H7 (cell line): Measurements from ENCODE around the gene CERK. TPM values are rescaled to one million over a fixed set of nuclear protein-coding genes. Genes with fewer than 3 reads are reported as not detected.

Source experiments
- DNase-seq: peaks from one replicate; pipeline ENCODE4 v3.0.0; 2012
- H3K27me3 ChIP-seq: 2 replicates; pipeline ENCODE4 v1.6.0; 2011; ENCODE audit warnings: mild to moderate bottlenecking, low read length; ENCODE audit not compliant: control insufficient read depth, insufficient read depth
- H3K36me3 ChIP-seq: replicated peaks from 2 replicates; pipeline ENCODE4 v1.5.1; 2011; ENCODE audit warnings: low read length; ENCODE audit not compliant: control insufficient read depth, insufficient read depth
- H3K4me3 ChIP-seq: 2 replicates; pipeline ENCODE4 v1.5.1; 2011; ENCODE audit warnings: low read depth, mild to moderate bottlenecking, control low read depth, low read length, moderate library complexity; ENCODE audit not compliant: insufficient read depth
- total RNA-seq: library from RNA; depleted of rRNA; stranded (reverse); fragments of >200 nt; shearing (Covaris generic); gene quantifications from 2 replicates; pipeline ENCODE4 v1.2.3, GENCODE V29; 2014

The CERK gene
- total RNA-seq, 1 experiment from 2014 or later, result 54.8 TPM

DNA sequence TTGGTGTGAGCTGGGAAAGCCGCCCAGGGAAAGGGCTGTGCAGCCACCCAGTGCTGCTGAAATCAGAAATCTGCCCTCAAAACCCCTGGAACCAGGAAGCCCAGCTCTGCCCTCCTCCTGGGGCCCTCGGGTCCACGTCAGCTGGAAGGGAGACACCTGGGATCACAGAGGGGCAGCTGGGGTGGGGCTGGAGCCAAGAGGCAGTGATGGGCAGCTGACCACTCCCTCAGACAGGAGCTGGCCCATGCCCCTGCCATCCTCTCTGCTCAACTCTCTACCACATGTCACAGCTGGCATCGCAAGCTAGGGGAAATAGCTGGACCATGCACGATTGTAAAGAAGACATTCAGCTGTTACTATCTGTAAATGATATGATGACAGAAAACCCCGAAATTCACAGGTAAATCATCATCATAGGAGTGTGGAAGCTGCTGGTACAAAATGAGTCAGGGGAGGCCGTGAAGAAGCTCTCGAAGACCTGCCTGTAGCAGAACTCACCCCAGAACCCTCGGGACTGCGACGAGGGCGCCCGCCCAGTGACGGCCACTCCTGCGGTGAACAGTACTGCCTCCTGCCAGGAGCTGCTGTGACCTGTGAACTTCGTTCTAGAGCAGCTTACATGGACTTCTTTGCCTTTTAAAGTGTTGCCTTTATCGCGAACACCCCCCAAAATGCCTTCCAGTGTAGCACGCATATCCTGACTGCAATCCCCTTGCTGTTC lies 55.9 kb downstream of the CERK start:
- Histone ChIP-seq H3K36me3 (peaks cover 2% of the 10 kb centered on the region), H3K27me3 (no peaks in the 10 kb centered on the region), H3K4me3 (no peak overlapping the region)
- DNase-seq, result no peak

DNA sequence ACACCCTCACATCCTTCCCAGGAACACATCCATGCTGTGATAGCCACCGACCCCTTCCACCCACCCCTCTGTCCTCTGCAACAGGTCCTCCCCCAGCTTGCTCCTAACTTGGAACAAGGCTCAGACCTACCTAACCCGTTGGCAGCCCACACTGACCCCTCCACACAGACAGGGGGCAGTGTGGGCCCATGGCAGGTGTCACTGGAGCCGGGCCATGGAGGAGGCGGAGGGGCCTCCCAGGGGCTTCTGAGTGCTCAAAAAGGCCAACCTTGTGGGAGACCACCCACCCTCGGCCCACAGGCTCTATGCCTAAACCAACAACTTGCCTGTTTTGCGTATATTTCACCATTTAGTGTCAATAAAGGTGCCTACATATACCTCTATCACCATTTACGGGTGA lies 57.0 kb downstream of the CERK start:
- peak; percentile 92 for DNase-seq
- no peaks in the 10 kb centered on the region; the same call in none of the 2 replicates for H3K36me3 ChIP-seq
- H3K27me3 ChIP-seq, result no peaks in the 10 kb centered on the region
- H3K4me3 ChIP-seq, result no peak overlapping the region

DNA sequence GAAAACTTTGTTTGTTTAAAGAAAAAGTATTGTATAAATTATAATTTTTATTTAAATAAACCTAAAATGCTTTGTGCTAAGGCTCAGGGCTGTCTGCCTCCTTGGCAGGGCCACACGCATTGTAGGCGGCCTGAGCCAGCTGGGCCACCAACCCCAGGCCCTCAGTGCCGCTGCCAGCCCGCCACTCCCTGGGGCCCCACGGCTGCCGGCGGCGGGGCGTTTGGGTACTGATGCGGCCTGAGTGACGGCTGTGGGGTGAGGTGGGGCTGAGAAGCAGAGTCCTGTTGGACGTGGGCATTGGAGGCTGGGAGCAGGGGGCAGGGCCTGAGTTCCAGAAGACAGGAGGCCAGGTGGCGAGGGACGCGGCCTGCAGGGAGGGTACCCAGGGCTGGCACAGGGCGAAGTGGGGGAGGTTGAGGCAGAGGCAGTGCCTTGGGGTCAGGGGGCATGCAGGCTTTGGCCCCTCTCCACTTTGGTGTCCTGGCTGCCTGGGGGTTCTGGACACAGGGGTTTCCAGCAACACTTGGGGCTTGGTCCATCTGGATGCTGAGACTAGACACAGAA lies 58.3 kb downstream of the CERK start:
- no peak for DNase-seq
- H3K4me3 ChIP-seq, result no peak overlapping the region
- H3K36me3 ChIP-seq, result no peaks in the 10 kb centered on the region
- H3K27me3 ChIP-seq, result no peaks in the 10 kb centered on the region

DNA sequence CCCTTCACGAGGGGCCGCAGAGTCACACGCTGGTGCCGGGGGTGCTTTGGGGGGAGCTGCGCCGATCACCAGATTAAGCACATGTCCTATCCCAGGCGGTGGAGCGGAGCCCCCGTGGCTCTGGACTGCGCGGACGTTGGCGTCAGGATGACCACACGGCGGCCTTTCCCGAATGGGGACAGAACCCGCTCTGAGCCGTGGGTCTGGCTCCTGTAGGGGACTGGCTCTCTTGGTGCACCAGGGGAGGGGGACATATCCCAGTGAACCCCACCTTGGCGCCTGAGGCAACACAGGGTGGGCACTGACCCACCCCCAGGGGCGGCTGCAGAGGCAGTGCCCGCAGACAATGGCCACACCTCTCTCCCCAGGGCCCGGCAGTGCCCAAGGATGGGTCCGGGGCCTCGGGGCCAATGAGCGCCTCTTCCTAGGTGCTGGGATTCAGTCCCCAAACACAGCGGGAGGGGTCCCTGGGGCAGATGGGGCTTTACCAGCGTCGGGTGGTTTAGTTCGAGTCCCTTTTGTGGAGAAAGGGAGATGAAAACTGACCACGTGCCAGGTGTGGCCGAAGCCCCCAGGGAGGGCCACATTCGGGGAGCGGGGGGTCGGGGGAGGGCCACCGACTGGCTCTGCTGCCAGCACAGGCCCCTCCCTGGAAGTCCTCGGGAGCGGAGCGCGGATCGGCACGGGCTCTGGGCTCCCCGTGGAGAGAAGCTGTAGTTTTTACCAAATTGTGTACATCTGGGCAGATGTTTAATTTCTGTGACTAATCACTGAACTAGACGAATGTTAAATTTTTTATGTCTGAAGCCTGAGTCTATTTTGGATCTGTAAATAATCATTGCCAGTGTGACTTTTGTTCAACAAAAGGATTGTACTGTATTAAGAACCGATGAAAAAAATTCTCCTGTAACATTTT lies 59.0 kb downstream of the CERK start:
- H3K36me3 ChIP-seq, result no peaks in the 10 kb centered on the region
- no peak overlapping the region for H3K4me3 ChIP-seq
- no peaks in the 10 kb centered on the region for H3K27me3 ChIP-seq
- DNase-seq, result peak; percentile 76

DNA sequence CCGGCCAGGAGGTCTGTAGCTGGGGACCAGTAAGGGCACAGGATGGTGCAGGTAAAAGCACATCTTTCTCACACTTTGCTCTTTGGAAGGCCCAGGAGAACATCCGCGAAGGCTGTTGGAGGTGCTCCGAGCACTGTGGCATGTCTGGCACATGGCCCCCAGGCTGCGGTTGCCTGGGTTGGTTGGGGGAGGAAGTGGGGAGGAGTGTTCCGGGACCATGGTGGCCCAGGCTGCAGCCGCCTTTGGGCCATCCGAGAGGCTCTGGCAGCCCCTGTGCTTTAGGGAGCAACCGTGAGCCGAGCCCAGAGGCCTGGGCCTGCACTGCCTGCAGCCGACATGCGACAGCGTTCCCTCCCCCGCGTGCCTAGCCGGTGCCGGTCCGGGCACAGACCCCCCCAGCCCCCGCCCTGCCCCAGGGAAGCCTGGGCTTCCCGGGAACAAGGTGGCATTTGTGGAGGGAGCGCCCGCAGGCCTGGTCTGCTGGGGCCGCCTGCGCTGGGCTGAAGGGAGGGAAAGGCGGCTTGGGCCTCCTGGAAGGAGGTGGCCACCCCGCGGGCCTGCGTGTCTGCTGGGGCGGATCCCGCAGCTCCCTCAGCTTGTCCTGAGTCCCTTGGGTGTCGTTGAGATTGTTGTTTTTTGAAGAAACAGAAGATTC lies 59.9 kb downstream of the CERK start:
- H3K36me3 ChIP-seq, result no peaks in the 10 kb centered on the region
- DNase-seq, result peak; percentile 78
- H3K27me3 ChIP-seq, result no peaks in the 10 kb centered on the region
- no peak overlapping the region for H3K4me3 ChIP-seq

- Histone ChIP-seq H3K36me3 (no peaks in the 10 kb centered on the region), H3K4me3 (no peak overlapping the region), H3K27me3 (no peaks in the 10 kb centered on the region)
- no peak for DNase-seq
Measured at GRCh38 chr22:46677323-46678002, 60.6 kb downstream of the CERK start.

GRCh38 chr22:46676881-46677280 lies 61.2 kb downstream of the CERK start:
- no peaks in the 10 kb centered on the region for H3K27me3 ChIP-seq
- DNase-seq, result no peak

DNA sequence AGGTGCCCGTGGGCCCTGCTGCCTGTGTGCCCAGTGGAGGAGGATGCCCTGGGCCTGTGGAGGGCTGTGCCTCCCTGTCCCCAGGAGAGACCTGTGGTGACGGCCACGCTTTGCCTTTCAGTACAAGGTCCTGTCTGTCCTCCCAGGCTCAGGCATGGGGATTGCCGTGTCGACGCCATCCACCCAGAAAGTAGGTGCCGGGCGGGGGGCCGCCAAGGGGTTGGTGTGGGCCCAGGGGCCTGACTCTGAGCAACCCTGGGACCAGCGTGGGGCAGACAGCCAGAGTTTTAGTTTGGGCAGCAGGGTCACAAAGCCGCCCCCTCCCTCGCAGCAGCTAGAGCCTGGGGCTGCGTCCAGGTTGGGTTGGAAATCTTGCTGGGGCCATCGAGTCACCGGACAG lies 61.6 kb downstream of the CERK start:
- DNase-seq, result no peak
- Histone ChIP-seq H3K36me3 (no peaks in the 10 kb centered on the region), H3K27me3 (no peaks in the 10 kb centered on the region), H3K4me3 (no peak overlapping the region)

More at GRCh38 chr22:46676881-46677280, 61.2 kb downstream of the CERK start:
- no peak overlapping the region for H3K4me3 ChIP-seq
- H3K36me3 ChIP-seq, result no peaks in the 10 kb centered on the region

- H3K36me3 ChIP-seq, result no peaks in the 10 kb centered on the region
- H3K4me3 ChIP-seq, result no peak overlapping the region
- no peak for DNase-seq
- no peaks in the 10 kb centered on the region for H3K27me3 ChIP-seq
Measured at GRCh38 chr22:46675938-46676337, 62.1 kb downstream of the CERK start.

GRCh38 chr22:46675479-46675878 lies 62.6 kb downstream of the CERK start:
- Histone ChIP-seq H3K4me3 (no peak overlapping the region), H3K27me3 (no peaks in the 10 kb centered on the region)
- DNase-seq, result no peak

DNA sequence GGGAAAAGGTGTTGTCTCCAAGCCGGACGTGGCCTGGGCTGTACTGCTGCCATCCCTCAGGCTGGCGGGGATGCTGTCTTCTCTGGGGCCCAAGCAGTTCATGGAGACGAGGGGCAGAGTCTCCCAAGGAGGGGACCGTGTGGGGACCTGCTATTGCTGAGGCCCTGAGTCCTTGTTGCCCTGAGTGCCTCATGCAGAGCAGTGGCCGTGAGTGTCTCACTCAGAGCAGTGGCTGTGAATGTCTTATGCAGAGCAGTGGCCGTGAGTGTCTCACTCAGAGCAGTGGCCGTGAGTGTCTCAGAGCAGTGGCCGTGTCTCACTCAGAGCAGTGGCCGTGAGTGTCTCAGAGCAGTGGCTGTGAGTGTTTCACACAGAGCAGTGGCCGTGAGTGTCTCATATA lies 63.1 kb downstream of the CERK start:
- no peaks in the 10 kb centered on the region for H3K36me3 ChIP-seq
- H3K4me3 ChIP-seq, result no peak overlapping the region
- DNase-seq, result no peak
- H3K27me3 ChIP-seq, result no peaks in the 10 kb centered on the region

More at GRCh38 chr22:46675479-46675878, 62.6 kb downstream of the CERK start:
- no peaks in the 10 kb centered on the region for H3K36me3 ChIP-seq

GRCh38 chr22:46674367-46674781 lies 63.7 kb downstream of the CERK start:
- Histone ChIP-seq H3K36me3 (no peaks in the 10 kb centered on the region), H3K4me3 (no peak overlapping the region), H3K27me3 (no peaks in the 10 kb centered on the region)
- DNase-seq, result no peak

- DNase-seq, result peak; percentile 73
- H3K27me3 ChIP-seq, result no peaks in the 10 kb centered on the region
Measured at GRCh38 chr22:46673662-46674236, 64.3 kb downstream of the CERK start.

DNA sequence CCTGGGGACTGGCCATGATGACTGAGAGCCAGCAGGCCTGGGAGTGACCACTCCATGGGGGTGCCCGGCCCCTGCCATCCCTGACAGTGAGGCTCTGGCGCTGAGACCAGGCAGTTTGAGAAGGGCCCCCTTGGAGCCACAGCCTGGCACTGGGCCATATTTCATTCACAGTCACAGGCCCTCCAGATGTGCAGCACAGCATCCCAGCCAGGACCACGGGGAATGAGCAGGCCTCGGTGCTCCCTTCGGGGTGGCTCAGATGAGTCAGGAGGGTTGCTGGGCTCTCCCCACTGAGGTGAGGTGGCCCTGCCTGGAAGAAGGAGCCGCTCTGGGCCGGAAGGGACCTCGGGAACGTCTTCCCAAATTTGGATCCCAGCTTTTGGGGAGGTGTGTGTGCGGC lies 64.8 kb downstream of the CERK start:
- no peak overlapping the region for H3K4me3 ChIP-seq
- DNase-seq, result no peak
- no peaks in the 10 kb centered on the region for H3K36me3 ChIP-seq
- no peaks in the 10 kb centered on the region for H3K27me3 ChIP-seq

More at GRCh38 chr22:46673662-46674236, 64.3 kb downstream of the CERK start:
- Histone ChIP-seq H3K4me3 (no peak overlapping the region), H3K36me3 (no peaks in the 10 kb centered on the region)
